A549 treated with CORT108297 at 1 μM for 4 hours (cell line): ENCODE measurements around the gene CPA2. TPM values are rescaled to one million over a fixed set of nuclear protein-coding genes. Genes with fewer than 3 reads are reported as not detected.

ENCODE experiments used
- total RNA-seq: library from RNA; stranded (reverse); fragments of 200-300 nt; extraction: Qiagen RNA extraction; gene quantifications from 5 replicates; pipeline ENCODE4 v1.2.3, GENCODE V29; 2022

Gene CPA2
- 0.09 to 0.13 TPM in 2 of 5 replicates, not detected in the others for total RNA-seq

GRCh38 chr7:130266258-130266960 lies at the start of gene CPA2:
CPA2 (plus strand) TSS chr7:130266863; CDS start chr7:130266882, 19 bp downstream.

GRCh38 chr7:130292682-130293257 lies 26.1 kb downstream of the CPA2 start, which contains the start of gene CPA4:
CPA4 (plus strand) TSS chr7:130293161; CDS start chr7:130293181, 20 bp downstream.

Other genes with a start within 250 kb of the CPA2 start
- 26.0 to 26.8 TPM (median 26.2 TPM) in 5 replicates for gene ZC3HC1, start 215.5 kb upstream of the CPA2 start, total RNA-seq
- 12.2 to 14.9 TPM (median 13.9 TPM) in 5 replicates for gene KLHDC10, start 196.3 kb upstream of the CPA2 start, total RNA-seq
- 13.7 to 17.5 TPM (median 15.3 TPM) in 5 replicates for gene TMEM209, start 61.5 kb upstream of the CPA2 start, total RNA-seq
- gene SSMEM1, start 59.0 kb upstream of the CPA2 start, total RNA-seq: not detected in 5 replicates
- gene CPA4, start 26.3 kb downstream of the CPA2 start, total RNA-seq: 5.0 to 7.8 TPM (median 5.3 TPM) in 5 replicates
- not detected in 5 replicates for gene CPA5, start 78.0 kb downstream of the CPA2 start, total RNA-seq
- not detected in 5 replicates for gene CPA1, start 113.6 kb downstream of the CPA2 start, total RNA-seq
- gene CEP41, start 174.2 kb downstream of the CPA2 start, total RNA-seq: 12.9 to 14.7 TPM (median 14.1 TPM) in 5 replicates
- gene MEST, start 225.2 kb downstream of the CPA2 start, total RNA-seq: 32.4 to 41.1 TPM (median 39.4 TPM) in 5 replicates